Omental fat pad (tissue), 4 donors: ENCODE measurements around the gene PTN. TPM values are rescaled to one million over a fixed set of nuclear protein-coding genes. Genes with fewer than 3 reads are reported as not detected.

Source experiments
- ATAC-seq: fragments of 150-250 bp; one replicate; pipeline ENCODE4 v1.9.1; 2016; ENCODE audit warnings: mild to moderate bottlenecking, moderate library complexity; ENCODE audit not compliant: low FRiP score
- DNase-seq: peaks from one replicate; pipeline ENCODE4 v3.0.0-alpha.2; 2019; ENCODE audit warnings: low spot score
- CTCF ChIP-seq, 3 donors: fragments of 450-650 bp; IDR thresholded peaks; one replicate each; pipeline ENCODE4 v1.5.1; 2016 to 2017; ENCODE audit warnings: antibody characterized with exemption in 3 of 3, mild to moderate bottlenecking in 3 of 3, moderate library complexity in 2 of 3
- total RNA-seq, 4 donors: library from RNA; depleted of rRNA; stranded (reverse); fragments of >200 nt; gene quantifications; one replicate each; pipeline ENCODE4 v1.1.0, GENCODE V29; 2016

PTN gene
- total RNA-seq, 4 donors from 2014 or later: 4.8 to 26.1 (median 11.2) TPM

- no peak for TF ChIP-seq CTCF (IDR thresholded peaks at IDR 0.05)
- no peak for ATAC-seq
- no peak for DNase-seq
These were observed 17.6 kb downstream of the PTN start for GRCh38 chr7:137325927-137326326.

DNA sequence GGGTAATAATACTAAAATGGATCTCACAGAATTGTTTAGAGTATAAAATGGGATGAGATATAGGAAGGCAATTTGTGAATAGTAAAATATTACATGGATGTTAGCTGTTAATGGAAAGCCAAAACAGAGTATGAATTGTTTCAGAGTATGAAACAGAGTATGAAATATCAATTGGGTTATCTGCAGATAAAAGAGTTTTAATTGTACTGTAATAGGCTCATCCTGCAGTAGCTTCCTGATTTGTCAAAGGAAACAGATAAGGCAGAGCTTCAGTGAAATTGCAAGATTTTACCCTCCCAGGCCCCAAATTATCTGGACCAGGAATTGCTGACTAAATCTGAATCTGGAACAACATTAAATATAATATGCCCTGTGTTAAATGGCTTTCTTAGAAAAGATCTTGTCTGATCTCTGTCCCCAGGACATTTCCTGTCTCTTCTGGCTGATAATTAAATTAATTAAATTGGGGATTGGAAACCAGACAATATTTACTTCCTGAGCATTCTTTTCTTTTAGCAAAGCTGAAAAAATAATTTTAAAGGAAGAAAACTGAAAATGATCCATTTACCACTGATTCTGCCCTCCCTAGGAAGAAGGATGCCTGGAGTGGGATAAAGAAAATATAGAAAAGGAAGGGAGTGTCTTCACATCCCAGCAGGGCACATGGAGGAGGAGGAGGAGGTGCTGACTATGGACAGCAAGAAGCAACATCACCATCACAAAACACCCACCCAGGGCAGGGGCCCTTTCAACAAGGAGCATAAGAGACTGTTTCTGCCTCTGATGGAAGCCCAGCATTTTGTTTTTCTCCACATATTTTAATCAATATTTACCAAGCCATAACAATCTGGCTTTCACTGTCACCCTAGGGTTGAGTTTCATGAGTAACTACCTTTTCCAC is 18.5 kb downstream of the PTN start:
- no peak for ATAC-seq
- no peak for DNase-seq
- TF ChIP-seq CTCF (IDR thresholded peaks at IDR 0.05): no peak

- no peak for TF ChIP-seq CTCF (IDR thresholded peaks at IDR 0.05)
- DNase-seq (no peak), ATAC-seq (no peak)
These were observed 26.7 kb downstream of the PTN start for GRCh38 chr7:137316648-137317353.

DNA sequence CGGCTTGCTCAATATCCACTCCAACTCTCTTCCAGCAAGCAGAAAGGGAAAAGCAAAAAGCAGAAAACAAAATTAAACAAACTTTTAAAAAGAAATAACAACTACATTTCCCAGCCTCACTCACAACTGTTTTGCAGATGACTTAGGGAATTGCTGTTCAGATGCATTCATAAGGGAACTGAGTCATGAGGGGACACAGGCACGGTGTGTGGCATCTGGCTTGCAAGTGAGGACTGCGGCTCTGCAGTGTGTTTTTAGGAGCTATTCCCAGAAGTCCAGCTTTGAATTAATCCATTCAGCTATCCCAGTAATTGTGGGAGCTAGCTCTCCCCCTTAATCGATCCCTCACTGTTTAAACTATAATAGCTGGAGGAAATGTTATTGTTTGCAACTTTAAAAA is 30.3 kb downstream of the PTN start:
- TF ChIP-seq CTCF (IDR thresholded peaks at IDR 0.05): no peak
- DNase-seq (no peak), ATAC-seq (no peak)

GRCh38 chr7:137306748-137307147 is 36.8 kb downstream of the PTN start:
- DNase-seq: no peak
- TF ChIP-seq CTCF (IDR thresholded peaks at IDR 0.05): no peak
- ATAC-seq: no peak

DNA sequence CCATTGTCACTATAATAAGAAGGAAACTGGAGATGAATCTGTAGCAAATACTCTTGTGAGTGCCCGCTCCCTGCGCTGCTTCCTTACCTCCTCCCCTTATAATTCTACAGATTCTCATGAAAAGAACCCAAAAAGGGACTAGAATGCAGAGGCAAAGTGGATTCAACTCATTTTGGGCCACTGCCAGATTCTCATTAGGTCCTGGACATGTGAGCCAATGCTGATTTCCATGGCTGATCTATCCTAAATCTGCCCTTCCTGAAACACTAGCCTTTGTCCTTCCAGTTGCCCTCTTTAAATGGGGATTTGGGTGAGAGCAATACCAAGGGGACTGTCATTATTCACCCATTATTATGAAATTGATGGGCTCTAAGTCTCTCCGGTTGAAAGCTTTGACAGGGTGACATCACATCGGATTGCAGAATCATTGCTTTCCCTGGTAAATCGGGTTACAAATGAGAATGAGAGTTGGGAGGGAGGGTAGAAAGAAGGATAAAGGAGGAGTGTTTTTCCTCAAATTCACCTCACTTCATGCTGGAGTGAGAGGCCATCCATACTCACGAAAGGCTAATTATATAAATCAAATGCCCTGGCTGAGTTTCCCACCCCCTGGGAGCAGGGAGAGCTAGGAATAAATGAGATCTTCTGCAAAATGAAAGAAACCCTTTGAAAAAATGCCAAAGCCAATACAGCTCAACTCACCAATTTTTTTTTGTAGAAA is 37.5 kb downstream of the PTN start:
- DNase-seq (no peak), ATAC-seq (no peak)
- no peak for TF ChIP-seq CTCF (IDR thresholded peaks at IDR 0.05)
